ENCODE results near the gene RB1. TPM values are rescaled to one million over a fixed set of nuclear protein-coding genes. Genes with fewer than 3 reads are reported as not detected.
"Not testable (repeated sequence)": the region's sequence is repeated elsewhere in the genome, so short reads cannot be mapped to it uniquely, and the experiment has no call there.

RB1 gene
- total RNA-seq, 2 donors from 2014 or later, result 28.5 TPM

DNA sequence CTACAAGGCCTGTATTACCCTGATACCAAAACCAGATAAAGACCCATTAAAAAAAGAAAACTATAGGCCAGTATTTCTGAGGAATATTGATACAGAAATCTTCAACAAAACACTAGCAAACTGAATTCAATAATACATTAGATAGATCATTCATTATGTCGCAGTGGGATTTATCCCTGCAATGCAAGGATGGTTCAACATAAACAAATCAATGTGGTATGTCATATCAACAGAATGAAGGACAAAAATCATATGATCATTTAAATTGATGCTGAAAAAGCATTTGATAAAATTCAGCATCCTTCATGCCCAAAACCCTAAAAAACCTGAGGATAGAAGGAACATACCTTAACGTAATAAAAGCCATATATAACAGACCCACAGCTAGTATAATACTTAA lies 50.0 kb downstream of the RB1 start:
- intact Hi-C loops (cut with DNase I), result no loop called here

DNA sequence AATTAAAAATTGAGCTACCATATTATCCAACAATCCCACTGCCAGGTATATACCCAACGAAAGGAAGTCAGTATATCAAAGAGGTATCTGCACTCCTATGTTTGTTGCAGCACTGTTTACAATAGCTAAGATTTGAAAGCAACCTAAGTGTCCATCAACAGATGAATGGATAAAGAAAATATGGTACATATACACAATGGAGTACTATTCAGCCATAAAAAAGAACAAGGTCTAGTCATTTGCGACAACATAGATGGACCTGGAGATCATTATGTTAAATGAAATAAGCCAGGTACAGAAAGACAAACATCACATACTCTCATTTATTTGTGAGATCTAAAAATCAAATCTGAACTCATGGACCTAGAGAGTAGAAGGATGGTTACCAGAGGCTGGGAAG lies 52.0 kb downstream of the RB1 start:
- H3K27me3 ChIP-seq; H3K27ac ChIP-seq; H3K4me3 ChIP-seq; H3K9ac ChIP-seq (ENCODE audit: low read depth in 2 of 2, low read length in 2 of 2); H3K4me1 ChIP-seq; DNase-seq; H3K9me3 ChIP-seq; H3K36me3 ChIP-seq; intact Hi-C loops (cut with DNase I): not testable (repeated sequence)

More for the DNA sequence above, 50.0 kb downstream of the RB1 start:
- Histone ChIP-seq H3K9ac (ENCODE audit: low read depth in 2 of 2, low read length in 2 of 2) (no peak overlapping the region), H3K36me3 (no peaks in the 10 kb centered on the region), H3K27me3 (no peaks in the 10 kb centered on the region), H3K4me3 (no peak overlapping the region), H3K4me1 (no peaks in the 10 kb centered on the region), H3K27ac (no peak overlapping the region), H3K9me3 (no peaks in the 10 kb centered on the region)
- TF ChIP-seq, protein P1, sequence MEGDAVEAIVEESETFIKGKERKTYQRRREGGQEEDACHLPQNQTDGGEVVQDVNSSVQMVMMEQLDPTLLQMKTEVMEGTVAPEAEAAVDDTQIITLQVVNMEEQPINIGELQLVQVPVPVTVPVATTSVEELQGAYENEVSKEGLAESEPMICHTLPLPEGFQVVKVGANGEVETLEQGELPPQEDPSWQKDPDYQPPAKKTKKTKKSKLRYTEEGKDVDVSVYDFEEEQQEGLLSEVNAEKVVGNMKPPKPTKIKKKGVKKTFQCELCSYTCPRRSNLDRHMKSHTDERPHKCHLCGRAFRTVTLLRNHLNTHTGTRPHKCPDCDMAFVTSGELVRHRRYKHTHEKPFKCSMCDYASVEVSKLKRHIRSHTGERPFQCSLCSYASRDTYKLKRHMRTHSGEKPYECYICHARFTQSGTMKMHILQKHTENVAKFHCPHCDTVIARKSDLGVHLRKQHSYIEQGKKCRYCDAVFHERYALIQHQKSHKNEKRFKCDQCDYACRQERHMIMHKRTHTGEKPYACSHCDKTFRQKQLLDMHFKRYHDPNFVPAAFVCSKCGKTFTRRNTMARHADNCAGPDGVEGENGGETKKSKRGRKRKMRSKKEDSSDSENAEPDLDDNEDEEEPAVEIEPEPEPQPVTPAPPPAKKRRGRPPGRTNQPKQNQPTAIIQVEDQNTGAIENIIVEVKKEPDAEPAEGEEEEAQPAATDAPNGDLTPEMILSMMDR (IDR thresholded peaks at IDR 0.05), result no peak
- no peak for DNase-seq

DNA sequence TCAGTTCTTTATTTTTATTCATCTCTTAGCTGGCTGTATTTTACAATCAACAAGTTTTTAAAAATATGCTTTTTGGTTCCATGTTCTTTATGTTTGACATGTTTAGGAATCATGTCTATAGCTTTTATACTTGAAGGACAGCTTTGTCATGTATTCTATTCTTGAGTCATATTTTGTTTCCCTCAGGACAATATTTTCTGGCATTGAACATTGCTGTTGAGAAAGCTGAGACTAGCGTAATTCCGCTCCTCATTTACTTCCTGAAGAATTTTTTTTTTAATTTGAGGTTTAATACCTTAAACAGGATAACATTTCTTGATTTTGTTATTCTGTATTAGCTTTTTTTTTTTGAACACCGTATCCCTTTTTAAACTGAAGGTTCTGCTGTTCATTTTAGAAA lies 53.2 kb downstream of the RB1 start:
- H3K9me3 ChIP-seq, result no peaks in the 10 kb centered on the region
- no peak overlapping the region for H3K27ac ChIP-seq
- no peak overlapping the region for H3K9ac ChIP-seq (ENCODE audit: low read depth in 2 of 2, low read length in 2 of 2)
- H3K4me1 ChIP-seq, result no peaks in the 10 kb centered on the region
- DNase-seq, result no peak
- no peaks in the 10 kb centered on the region for H3K27me3 ChIP-seq
- intact Hi-C loops (cut with DNase I), result no loop called here
- no peak overlapping the region for H3K4me3 ChIP-seq
- no peaks in the 10 kb centered on the region for H3K36me3 ChIP-seq
- TF ChIP-seq, protein P1 (IDR thresholded peaks at IDR 0.05), result no peak

DNA sequence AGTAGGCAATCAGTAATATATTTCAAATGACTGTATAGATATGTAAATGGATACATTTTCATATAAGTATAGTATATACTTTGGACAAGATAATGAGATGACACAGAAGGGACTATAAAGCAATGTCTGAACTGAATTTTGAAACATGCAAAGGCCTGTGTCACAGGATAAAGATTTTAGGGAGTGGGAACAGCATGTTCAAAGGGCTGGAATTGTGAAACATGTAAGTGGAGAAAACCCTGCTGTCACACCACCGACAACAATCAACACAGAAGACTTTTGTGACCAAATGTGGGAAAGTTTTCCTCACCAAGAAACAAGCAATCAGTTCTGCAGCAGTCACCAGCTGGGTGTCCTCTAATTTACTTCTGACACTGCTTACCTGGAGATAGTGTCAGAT lies 66.4 kb downstream of the RB1 start:
- intact Hi-C loops (cut with DNase I), result no loop called here
- H3K36me3 ChIP-seq, result no peaks in the 10 kb centered on the region
- TF ChIP-seq, protein P1 (IDR thresholded peaks at IDR 0.05), result no peak

DNA sequence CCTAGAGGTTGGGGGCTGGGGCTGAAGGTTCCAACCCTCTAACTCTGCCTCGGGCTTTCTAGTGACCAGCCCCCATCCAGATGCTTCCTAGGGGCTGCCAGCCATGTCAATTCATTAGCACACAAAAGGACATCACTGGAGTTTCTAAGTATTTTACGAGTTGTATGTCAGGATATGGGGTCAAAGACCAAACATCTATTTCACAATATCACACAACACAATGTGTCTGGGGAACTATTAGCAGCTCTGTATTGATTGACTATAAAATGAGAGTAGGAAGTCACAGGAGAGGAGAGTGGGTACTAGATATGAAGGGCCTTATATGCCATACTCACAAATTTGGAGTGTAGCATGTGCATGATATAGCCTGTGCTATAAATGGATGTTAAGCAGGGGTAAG lies 67.3 kb downstream of the RB1 start:
- Histone ChIP-seq H3K4me3 (no peak overlapping the region), H3K27ac (no peak overlapping the region), H3K9ac (ENCODE audit: low read depth in 2 of 2, low read length in 2 of 2) (no peak overlapping the region), H3K36me3 (no peaks in the 10 kb centered on the region), H3K4me1 (no peaks in the 10 kb centered on the region), H3K9me3 (no peaks in the 10 kb centered on the region), H3K27me3 (no peaks in the 10 kb centered on the region)
- intact Hi-C loops (cut with DNase I), result no loop called here
- no peak for DNase-seq
- TF ChIP-seq, protein P1 (IDR thresholded peaks at IDR 0.05), result no peak

More for the DNA sequence above, 66.4 kb downstream of the RB1 start:
- no peak overlapping the region for H3K4me3 ChIP-seq
- no peaks in the 10 kb centered on the region for H3K9me3 ChIP-seq
- no peak for DNase-seq
- H3K4me1 ChIP-seq, result no peaks in the 10 kb centered on the region
- no peaks in the 10 kb centered on the region for H3K27me3 ChIP-seq
- no peak overlapping the region for H3K9ac ChIP-seq (ENCODE audit: low read depth in 2 of 2, low read length in 2 of 2)
- no peak overlapping the region for H3K27ac ChIP-seq

DNA sequence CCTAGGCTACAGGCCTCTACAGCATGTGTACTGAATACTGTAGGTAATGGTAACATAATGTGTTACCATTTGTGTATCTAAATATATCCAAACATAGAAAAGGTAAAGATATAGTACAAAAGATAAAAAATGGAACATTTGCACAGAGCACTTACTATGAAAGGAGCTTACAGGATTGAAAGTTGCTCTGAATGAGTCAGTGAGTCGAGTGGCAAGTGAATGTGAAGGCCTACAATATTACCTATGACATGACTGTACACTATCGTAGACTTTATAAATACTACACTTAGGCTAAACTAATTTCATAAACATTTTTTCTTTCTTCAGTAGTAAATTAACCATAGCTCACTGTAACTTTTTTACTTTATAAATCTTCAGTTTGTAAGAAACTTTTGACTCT lies 74.3 kb downstream of the RB1 start:
- intact Hi-C loops (cut with DNase I), result no loop called here
- no peaks in the 10 kb centered on the region for H3K36me3 ChIP-seq
- H3K27ac ChIP-seq, result no peak overlapping the region
- no peak for DNase-seq
- H3K9ac ChIP-seq (ENCODE audit: low read depth in 2 of 2, low read length in 2 of 2), result no peak overlapping the region
- no peaks in the 10 kb centered on the region for H3K9me3 ChIP-seq
- no peaks in the 10 kb centered on the region for H3K4me1 ChIP-seq
- no peak overlapping the region for H3K4me3 ChIP-seq
- no peaks in the 10 kb centered on the region for H3K27me3 ChIP-seq
- TF ChIP-seq, protein P1 (IDR thresholded peaks at IDR 0.05), result no peak

Measured in colonic mucosa (tissue), 4 donors.